IMR-90 (cell line): Measurements from ENCODE around the gene ANP32D. TPM values are rescaled to one million over a fixed set of nuclear protein-coding genes. Genes with fewer than 3 reads are reported as not detected.

ENCODE experiments used
- ATAC-seq: fragments of 200-7000 bp; cut with Tn5 transposase; 2 replicates; pipeline ENCODE4 v1.9.1; 2020; ENCODE audit warnings: low read depth, mild to moderate bottlenecking, moderate library complexity
- BruUV-seq: library from RNA; stranded (reverse); fragments of 400-500 nt; replicated peaks from 2 replicates; lab custom pipeline; 2021; lab: Mats Ljungman, UMichigan
- CTCF ChIA-PET: fragments of 300-600 bp; formaldehyde crosslinking; extraction: SDS; loops from one replicate; lab custom pipeline; 2021; ENCODE audit warnings: antibody characterized with exemption; lab: Yijun Ruan, JAX
- POLR2A ChIA-PET: fragments of 300-600 bp; sonication (Branson Sonifier 250); formaldehyde crosslinking; loops from one replicate; lab custom pipeline; 2022; ENCODE audit warnings: antibody characterized with exemption; ENCODE audit not compliant: unreplicated experiment; lab: Charles Lee
- DNase-seq: peaks from one replicate; pipeline ENCODE4 v3.0.0; 2013
- H2AFZ ChIP-seq: replicated peaks from 2 replicates; pipeline ENCODE3; 2013; ENCODE audit warnings: low read length, mild to moderate bottlenecking; ENCODE audit not compliant: poor library complexity
- H2AK5ac ChIP-seq: 2 replicates; pipeline ENCODE4 v1.6.1; 2013; ENCODE audit warnings: low read depth, low read length, inconsistent platforms
- H2AK9ac ChIP-seq: replicated peaks from 2 replicates; pipeline ENCODE3; 2013; ENCODE audit warnings: mild to moderate bottlenecking, low read depth, low read length, moderate library complexity; ENCODE audit not compliant: poor library complexity
- H2BK120ac ChIP-seq: 2 replicates; pipeline ENCODE4 v1.6.1; 2013; ENCODE audit warnings: low read depth, low read length, inconsistent platforms
- H2BK15ac ChIP-seq: 3 replicates; pipeline ENCODE4 v1.6.1; 2013; ENCODE audit warnings: low read depth, low read length, inconsistent platforms
- H2BK20ac ChIP-seq: 2 replicates; pipeline ENCODE4 v1.6.1; 2013; ENCODE audit warnings: low read depth, mild to moderate bottlenecking, inconsistent platforms, low read length, moderate library complexity
- H2BK5ac ChIP-seq: 2 replicates; pipeline ENCODE4 v1.6.1; 2013; ENCODE audit warnings: mild to moderate bottlenecking, low read depth, low read length, inconsistent platforms; ENCODE audit not compliant: poor library complexity, severe bottlenecking
- H3K14ac ChIP-seq: replicated peaks from 2 replicates; pipeline ENCODE4 v1.6.1; 2013; ENCODE audit warnings: low read depth, low read length, inconsistent platforms
- H3K18ac ChIP-seq: 2 replicates; pipeline ENCODE4 v1.6.1; 2013; ENCODE audit warnings: low read depth, low read length, control low read depth
- H3K23ac ChIP-seq: 2 replicates; pipeline ENCODE4 v1.6.1; 2013; ENCODE audit warnings: low read depth, low read length, inconsistent platforms
- H3K27ac ChIP-seq: 2 replicates; pipeline ENCODE4 v1.5.1; 2013; ENCODE audit warnings: mild to moderate bottlenecking, control low read depth, low read length; ENCODE audit not compliant: insufficient read depth
- H3K27me3 ChIP-seq: 2 replicates; pipeline ENCODE4 v1.6.1; 2013; ENCODE audit warnings: low read length; ENCODE audit not compliant: control insufficient read depth, insufficient read depth
- H3K36me3 ChIP-seq: 2 replicates; pipeline ENCODE4 v1.6.1; 2013; ENCODE audit warnings: low read length, mixed read lengths; ENCODE audit not compliant: control insufficient read depth, insufficient read depth
- H3K4ac ChIP-seq: 2 replicates; pipeline ENCODE4 v1.6.1; 2013; ENCODE audit warnings: low read depth, low read length, inconsistent platforms
- H3K4me1 ChIP-seq: 2 replicates; pipeline ENCODE4 v1.6.1; 2013; ENCODE audit warnings: low read length, mixed read lengths; ENCODE audit not compliant: control insufficient read depth, insufficient read depth
- H3K4me2 ChIP-seq: 2 replicates; pipeline ENCODE4 v1.6.1; 2013; ENCODE audit warnings: low read depth, mild to moderate bottlenecking, control low read depth, low read length, moderate library complexity
- H3K4me3 ChIP-seq: 2 replicates; pipeline ENCODE4 v1.5.1; 2013; ENCODE audit warnings: low read depth, mild to moderate bottlenecking, control low read depth, low read length, moderate library complexity; ENCODE audit not compliant: insufficient read depth
- H3K56ac ChIP-seq: 2 replicates; pipeline ENCODE4 v1.6.1; 2013; ENCODE audit warnings: low read length, inconsistent platforms; ENCODE audit not compliant: insufficient read depth; ENCODE audit errors: extremely low read depth
- H3K79me1 ChIP-seq, 2 experiments: 2 replicates each; pipeline ENCODE4 v1.6.1; 2013; ENCODE audit warnings: low read length in 2 of 2, inconsistent platforms in 1 of 2, low read depth in 1 of 2
- H3K9ac ChIP-seq: 2 replicates; pipeline ENCODE4 v1.6.1; 2013; ENCODE audit warnings: low read depth, low read length, control low read depth
- H3K9me1 ChIP-seq: 2 replicates; pipeline ENCODE4 v1.6.1; 2013; ENCODE audit warnings: low read length, inconsistent platforms; ENCODE audit not compliant: insufficient read depth
- H3K9me3 ChIP-seq: 2 replicates; pipeline ENCODE4 v1.6.1; 2013; ENCODE audit warnings: low read length; ENCODE audit not compliant: control insufficient read depth, insufficient read depth
- H4K20me1 ChIP-seq: 2 replicates; pipeline ENCODE4 v1.6.1; 2013; ENCODE audit warnings: low read length, inconsistent platforms; ENCODE audit not compliant: insufficient read depth
- H4K5ac ChIP-seq: 2 replicates; pipeline ENCODE4 v1.6.1; 2013; ENCODE audit warnings: mild to moderate bottlenecking, low read depth, low read length, control low read depth
- H4K8ac ChIP-seq, 2 experiments: 2 replicates each; pipeline ENCODE4 v1.6.1; 2013; ENCODE audit warnings: low read depth in 2 of 2, low read length in 2 of 2, control low read depth in 1 of 2, inconsistent platforms in 1 of 2
- H4K91ac ChIP-seq: 2 replicates; pipeline ENCODE4 v1.6.1; 2013; ENCODE audit warnings: low read depth, low read length, inconsistent platforms; ENCODE audit not compliant: insufficient read depth
- BHLHE40 ChIP-seq: fragments of 150-350 bp; IDR thresholded peaks from 2 replicates; pipeline ENCODE4 v1.6.1; 2016; ENCODE audit warnings: mild to moderate bottlenecking, low read depth, low read length
- CEBPB ChIP-seq: IDR thresholded peaks from 2 replicates; pipeline ENCODE4 v1.6.1; 2012; ENCODE audit warnings: low read depth, low read length, improper control_type of control experiment
- CHD1 ChIP-seq: IDR thresholded peaks from 2 replicates; pipeline ENCODE4 v1.6.1; 2012; ENCODE audit warnings: low read depth, low read length, improper control_type of control experiment
- ELK1 ChIP-seq: fragments of 150-350 bp; IDR thresholded peaks from 2 replicates; pipeline ENCODE4 v1.6.1; 2016; ENCODE audit warnings: low read depth, mild to moderate bottlenecking, low read length, moderate library complexity, borderline replicate concordance
- FOS ChIP-seq: fragments of 150-350 bp; IDR thresholded peaks from 2 replicates; pipeline ENCODE4 v1.6.1; 2016; ENCODE audit warnings: low read depth, low read length
- MAFK ChIP-seq: IDR thresholded peaks from 2 replicates; pipeline ENCODE4 v1.6.1; 2012; ENCODE audit warnings: low read depth, low read length, improper control_type of control experiment
- MAZ ChIP-seq: IDR thresholded peaks from 2 replicates; pipeline ENCODE4 v1.6.1; 2012; ENCODE audit warnings: low read depth, mild to moderate bottlenecking, low read length, improper control_type of control experiment, moderate library complexity, borderline replicate concordance
- MXI1 ChIP-seq: IDR thresholded peaks from 2 replicates; pipeline ENCODE4 v1.6.1; 2012; ENCODE audit warnings: low read depth, mild to moderate bottlenecking, low read length, moderate library complexity, borderline replicate concordance
- NFE2L2 ChIP-seq: fragments of 150-350 bp; IDR thresholded peaks from 2 replicates; pipeline ENCODE4 v1.6.1; 2016; ENCODE audit warnings: low read depth, mild to moderate bottlenecking, low read length
- POLR2A ChIP-seq: IDR thresholded peaks from 2 replicates; pipeline ENCODE4 v1.6.1; 2012; ENCODE audit warnings: mild to moderate bottlenecking, low read depth, low read length
- RAD21 ChIP-seq: IDR thresholded peaks from 2 replicates; pipeline ENCODE4 v1.6.1; 2012; ENCODE audit warnings: low read length, improper control_type of control experiment
- RCOR1 ChIP-seq: IDR thresholded peaks from 2 replicates; pipeline ENCODE4 v1.6.1; 2012; ENCODE audit warnings: mild to moderate bottlenecking, low read length, improper control_type of control experiment; ENCODE audit not compliant: insufficient replicate concordance
- RFX5 ChIP-seq: IDR thresholded peaks from 2 replicates; pipeline ENCODE4 v1.8.0; 2012; ENCODE audit warnings: low read depth, mild to moderate bottlenecking, low read length, moderate library complexity
- SMC3 ChIP-seq: fragments of 150-350 bp; IDR thresholded peaks from 2 replicates; pipeline ENCODE4 v1.6.1; 2016; ENCODE audit warnings: low read depth, mild to moderate bottlenecking, antibody characterized with exemption, low read length, moderate library complexity
- WGBS, 2 experiments: methylation state at CpG; one replicate each; pipeline versions ENCODE4 v1.1.5 to v1.1.7; 2013; ENCODE audit warnings: missing lambda C conversion rate in 2 of 2; ENCODE audit not compliant: insufficient read length in 1 of 2; ENCODE audit errors: extremely low coverage in 2 of 2; 5-methylcytosine and 5-hydroxymethylcytosine counted together
- dilution Hi-C: fragments of 300-500 bp; cut with HindIII; formaldehyde crosslinking; loops from one replicate; pipeline ENCODE4 v1.14.3; 2018; ENCODE audit warnings: low sequenced_read_pairs; ENCODE audit not compliant: unreplicated experiment
- in situ Hi-C: fragments of 300-500 bp; cut with MboI; formaldehyde crosslinking; loops from 3 replicates; pipeline ENCODE4 v1.14.3; 2019; ENCODE audit warnings: low sequenced_read_pairs, inconsistent platforms, mixed read lengths
- intact Hi-C: fragments of 100-400 bp; cut with micrococcal nuclease; formaldehyde crosslinking; loops from 2 replicates; pipeline ENCODE4 v1.10.0; 2022
- polyA plus RNA-seq, 3 experiments: library from polyadenylated mRNA; depleted of rRNA; stranded (reverse); fragments of >200 nt; gene quantifications; 2 replicates each; pipeline ENCODE4 v1.2.3, GENCODE V29; 2012; ENCODE audit warnings: low replicate concordance in 1 of 3
- total RNA-seq: library from RNA; depleted of rRNA; stranded (reverse); fragments of >200 nt; gene quantifications from 2 replicates; pipeline ENCODE4 v1.2.3, GENCODE V29; 2012
- TF ChIP-seq, protein P1 (sequence below): fragments of 150-350 bp; IDR thresholded peaks from 2 replicates; pipeline ENCODE4 v1.6.1; 2017; ENCODE audit warnings: mild to moderate bottlenecking, antibody characterized with exemption, low read length, low read depth
- TF ChIP-seq, protein P2 (sequence below): conservative IDR thresholded peaks from 2 replicates; pipeline ENCODE4 v1.5.1; 2012; ENCODE audit warnings: mild to moderate bottlenecking, low read depth, low read length, improper control_type of control experiment

The ANP32D gene
- total and polyA plus RNA-seq, 2 of the 4 experiments (the other 2 are of a cell fraction): not detected

DNA sequence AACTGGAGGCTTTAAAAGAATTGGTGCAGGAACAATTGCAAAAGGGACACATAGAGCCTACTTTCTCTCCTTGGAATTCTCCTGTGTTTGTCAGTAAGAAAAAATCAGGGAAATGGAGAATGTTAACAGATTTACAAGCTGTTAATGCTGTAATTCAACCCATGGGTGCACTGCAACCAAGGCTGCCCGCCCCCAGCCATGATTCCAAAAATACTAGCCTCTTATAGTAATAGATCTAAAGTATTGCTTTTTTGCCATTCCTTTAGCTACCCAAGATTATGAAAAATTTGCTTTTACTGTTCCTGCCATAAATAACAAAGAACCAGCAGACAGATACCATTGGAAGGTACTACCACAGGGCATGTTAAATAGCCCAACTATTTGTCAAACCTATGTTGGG lies 37.8 kb downstream of the ANP32D start:
- no peak for TF ChIP-seq CEBPB
- no peak for TF ChIP-seq MAZ
- TF ChIP-seq NFE2L2: no peak
- TF ChIP-seq MXI1: no peak
- TF ChIP-seq RFX5: no peak
- TF ChIP-seq, protein P1, sequence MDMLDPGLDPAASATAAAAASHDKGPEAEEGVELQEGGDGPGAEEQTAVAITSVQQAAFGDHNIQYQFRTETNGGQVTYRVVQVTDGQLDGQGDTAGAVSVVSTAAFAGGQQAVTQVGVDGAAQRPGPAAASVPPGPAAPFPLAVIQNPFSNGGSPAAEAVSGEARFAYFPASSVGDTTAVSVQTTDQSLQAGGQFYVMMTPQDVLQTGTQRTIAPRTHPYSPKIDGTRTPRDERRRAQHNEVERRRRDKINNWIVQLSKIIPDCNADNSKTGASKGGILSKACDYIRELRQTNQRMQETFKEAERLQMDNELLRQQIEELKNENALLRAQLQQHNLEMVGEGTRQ: no peak
- TF ChIP-seq, protein P2, sequence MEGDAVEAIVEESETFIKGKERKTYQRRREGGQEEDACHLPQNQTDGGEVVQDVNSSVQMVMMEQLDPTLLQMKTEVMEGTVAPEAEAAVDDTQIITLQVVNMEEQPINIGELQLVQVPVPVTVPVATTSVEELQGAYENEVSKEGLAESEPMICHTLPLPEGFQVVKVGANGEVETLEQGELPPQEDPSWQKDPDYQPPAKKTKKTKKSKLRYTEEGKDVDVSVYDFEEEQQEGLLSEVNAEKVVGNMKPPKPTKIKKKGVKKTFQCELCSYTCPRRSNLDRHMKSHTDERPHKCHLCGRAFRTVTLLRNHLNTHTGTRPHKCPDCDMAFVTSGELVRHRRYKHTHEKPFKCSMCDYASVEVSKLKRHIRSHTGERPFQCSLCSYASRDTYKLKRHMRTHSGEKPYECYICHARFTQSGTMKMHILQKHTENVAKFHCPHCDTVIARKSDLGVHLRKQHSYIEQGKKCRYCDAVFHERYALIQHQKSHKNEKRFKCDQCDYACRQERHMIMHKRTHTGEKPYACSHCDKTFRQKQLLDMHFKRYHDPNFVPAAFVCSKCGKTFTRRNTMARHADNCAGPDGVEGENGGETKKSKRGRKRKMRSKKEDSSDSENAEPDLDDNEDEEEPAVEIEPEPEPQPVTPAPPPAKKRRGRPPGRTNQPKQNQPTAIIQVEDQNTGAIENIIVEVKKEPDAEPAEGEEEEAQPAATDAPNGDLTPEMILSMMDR: no peak
- TF ChIP-seq RAD21: no peak
- no peak for TF ChIP-seq MAFK
- no peak for TF ChIP-seq POLR2A
- TF ChIP-seq SMC3: no peak
- no peak for TF ChIP-seq CHD1
- TF ChIP-seq FOS: no peak
- TF ChIP-seq BHLHE40: no peak
- TF ChIP-seq ELK1: no peak
- TF ChIP-seq RCOR1: no peak
- no peak overlapping the region for H2BK20ac ChIP-seq
- H3K9ac ChIP-seq: no peak overlapping the region
- no peak overlapping the region for H2BK5ac ChIP-seq
- CTCF ChIA-PET: no interaction called here
- no peaks in the 10 kb centered on the region for H3K9me3 ChIP-seq
- no peak overlapping the region for H3K14ac ChIP-seq
- H4K8ac ChIP-seq: no peak overlapping the region
- H3K23ac ChIP-seq: no peak overlapping the region
- no peak overlapping the region for H3K18ac ChIP-seq
- in situ Hi-C loops (no loop called here), intact Hi-C loops (no loop called here), dilution Hi-C loops (no loop called here)
- no peaks in the 10 kb centered on the region for H3K4me1 ChIP-seq
- ATAC-seq (no peak), DNase-seq (no peak)
- no CpG with 5 or more reads among the region's 1 CpG for WGBS, 2 experiments
- H3K4me2 ChIP-seq: no peak overlapping the region
- no peak overlapping the region for H4K5ac ChIP-seq
- H3K56ac ChIP-seq: no peak overlapping the region
- BruUV-seq: no TSS peak
- no peaks in the 10 kb centered on the region for H3K36me3 ChIP-seq
- H3K4me3 ChIP-seq: no peak overlapping the region
- H3K27me3 ChIP-seq: no peaks in the 10 kb centered on the region
- POLR2A ChIA-PET: no interaction called here
- no peak overlapping the region for H2AK5ac ChIP-seq
- H4K20me1 ChIP-seq: no peaks in the 10 kb centered on the region
- no peaks in the 10 kb centered on the region for H3K9me1 ChIP-seq
- no peak overlapping the region for H2AK9ac ChIP-seq
- H2BK15ac ChIP-seq: no peak overlapping the region
- H3K4ac ChIP-seq: no peak overlapping the region
- no peak overlapping the region for H4K91ac ChIP-seq
- H3K79me1 ChIP-seq: no peaks in the 10 kb centered on the region
- no peak overlapping the region for H2AFZ ChIP-seq
- H2BK120ac ChIP-seq: no peak overlapping the region
- H3K27ac ChIP-seq: no peak overlapping the region
